ENCODE measurements around the gene TMCC1.
"Not testable (repeated sequence)": the region's sequence is repeated elsewhere in the genome, so short reads cannot be mapped to it uniquely, and the experiment has no call there.

The TMCC1 gene

GRCh38 chr3:129620828-129621559 is 272.5 kb downstream of the TMCC1 start:
- DNase-seq, result no peak

DNA sequence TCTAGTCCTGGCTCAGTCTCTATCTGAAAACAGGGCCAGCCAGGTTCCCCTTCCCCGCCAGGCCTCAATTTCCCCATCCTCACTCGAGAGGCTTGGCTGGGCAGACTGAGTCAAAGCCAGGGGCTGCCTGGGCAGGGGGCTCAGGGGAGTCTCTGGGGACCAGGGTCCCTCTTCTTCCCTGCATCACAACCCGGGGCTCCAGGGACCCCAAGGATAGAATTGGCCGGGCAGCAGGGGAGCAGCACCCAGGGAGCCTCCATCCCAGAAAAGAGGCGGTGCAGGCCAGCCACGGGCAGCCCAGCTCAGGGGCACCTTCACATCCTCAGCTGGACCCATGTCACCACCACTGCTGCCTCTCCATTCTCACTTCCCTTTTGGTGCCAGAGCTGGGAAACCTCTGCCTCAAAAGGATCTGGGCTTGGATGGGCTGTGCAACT is 273.8 kb downstream of the TMCC1 start:
- no peak for DNase-seq

GRCh38 chr3:129618901-129619671 is 274.4 kb downstream of the TMCC1 start:
- DNase-seq, result no peak

GRCh38 chr3:129618186-129618820 is 275.2 kb downstream of the TMCC1 start:
- no peak for DNase-seq

DNA sequence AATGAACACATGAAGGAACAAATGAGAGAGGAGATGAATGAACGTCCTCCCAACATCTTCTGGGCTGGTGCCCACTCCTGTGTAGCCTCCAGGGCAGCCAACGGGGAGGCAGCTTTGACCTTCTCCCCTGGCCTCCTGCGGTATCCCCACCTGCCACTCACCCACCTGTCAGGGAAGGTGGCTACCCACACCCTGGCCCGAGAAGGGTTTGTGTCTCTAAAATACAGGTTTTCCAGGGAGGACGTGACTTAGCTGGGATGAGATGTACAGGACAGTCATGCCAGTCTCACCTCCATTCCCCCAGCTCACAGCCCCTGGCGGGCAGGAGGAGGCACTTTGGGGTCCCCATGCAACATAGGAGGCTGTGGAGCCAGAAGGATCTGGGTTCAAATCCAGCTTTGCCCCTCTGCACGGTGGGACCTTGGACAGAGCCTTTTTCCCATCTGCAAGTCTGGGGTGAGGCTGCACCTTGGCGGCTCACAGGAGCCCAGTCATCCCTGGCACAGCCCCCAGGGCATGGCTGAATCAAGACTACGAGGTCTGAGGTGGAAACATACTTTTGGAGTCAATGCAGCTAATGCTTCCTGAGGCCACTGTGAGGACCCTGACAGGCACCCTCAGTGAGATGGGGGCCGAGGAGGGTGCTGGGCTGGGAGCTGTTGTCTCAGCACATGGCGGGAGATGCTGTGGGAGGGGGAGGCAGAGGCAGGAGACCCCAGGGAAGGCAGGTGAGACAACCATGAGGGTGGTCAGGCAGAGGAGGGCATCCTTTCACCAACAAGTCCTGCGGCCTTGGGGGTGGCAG is 275.9 kb downstream of the TMCC1 start:
- DNase-seq, result no peak

DNA sequence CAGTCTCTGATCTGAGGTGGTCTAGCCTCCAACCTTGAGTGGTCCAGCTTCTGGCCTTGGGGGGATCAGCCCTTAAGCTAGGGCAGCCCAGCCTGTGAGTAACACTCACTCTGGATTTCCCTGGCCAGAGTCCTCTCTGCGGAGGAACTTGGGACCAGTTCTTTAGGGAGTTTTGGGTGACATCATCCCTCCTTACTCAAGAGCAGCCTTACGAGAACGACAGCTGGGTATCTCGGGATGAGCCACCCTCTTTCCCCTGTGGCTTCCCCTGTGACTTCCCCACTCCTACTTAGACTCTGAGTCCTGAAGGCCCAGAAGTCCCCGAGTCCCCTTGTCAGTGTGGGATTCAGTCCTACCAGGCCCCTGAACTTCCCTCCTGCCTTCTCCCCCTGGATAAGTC is 276.8 kb downstream of the TMCC1 start:
- DNase-seq, result no peak

GRCh38 chr3:129616291-129616690 is 277.2 kb downstream of the TMCC1 start:
- no peak for DNase-seq

- DNase-seq, result no peak
Measured at GRCh38 chr3:129615751-129616281, 277.7 kb downstream of the TMCC1 start.

GRCh38 chr3:129614927-129615363 is 278.6 kb downstream of the TMCC1 start:
- no peak for DNase-seq

GRCh38 chr3:129614435-129614834 is 279.1 kb downstream of the TMCC1 start:
- no peak for DNase-seq

GRCh38 chr3:129613367-129613740 is 280.2 kb downstream of the TMCC1 start:
- no peak for DNase-seq

DNA sequence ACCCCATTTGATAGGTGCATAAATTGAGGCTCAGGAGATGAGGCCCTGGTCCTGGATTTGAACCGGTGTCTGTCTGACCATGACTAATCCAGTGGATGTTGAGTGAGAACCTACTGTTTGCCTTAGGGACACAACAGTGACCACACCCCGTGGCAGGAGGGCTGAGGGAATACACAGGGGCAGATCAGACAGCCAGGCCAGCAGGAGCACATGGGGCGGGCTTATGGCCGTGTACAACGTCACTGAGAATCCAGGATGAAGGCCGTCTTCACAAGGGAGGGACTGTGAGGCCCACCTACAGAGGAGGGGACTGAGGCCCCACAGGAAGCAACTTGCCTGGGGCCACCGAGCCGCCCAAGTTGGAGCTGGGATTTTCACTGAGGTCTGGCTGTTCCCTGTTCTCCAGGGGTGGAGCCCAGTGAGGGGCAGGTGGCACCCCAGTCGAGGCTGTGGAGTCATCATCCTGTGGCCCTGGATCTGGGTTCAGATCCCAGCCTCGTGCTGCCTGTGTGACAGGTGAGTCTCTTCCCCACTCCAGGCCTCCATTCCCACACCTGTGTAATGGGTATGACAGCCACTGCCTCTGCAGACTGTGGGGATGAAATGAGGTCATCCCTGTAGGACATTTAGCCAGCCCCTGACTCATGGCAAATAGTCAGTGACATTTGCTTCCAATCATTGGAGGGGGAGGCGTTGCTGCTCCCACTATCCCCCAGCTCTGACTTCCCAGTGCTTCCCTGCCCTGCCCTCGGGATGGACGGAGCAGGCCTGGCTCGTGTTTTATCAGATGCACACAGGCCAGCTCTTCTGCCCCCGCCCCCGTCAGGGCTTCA is 280.8 kb downstream of the TMCC1 start:
- no peak for DNase-seq

DNA sequence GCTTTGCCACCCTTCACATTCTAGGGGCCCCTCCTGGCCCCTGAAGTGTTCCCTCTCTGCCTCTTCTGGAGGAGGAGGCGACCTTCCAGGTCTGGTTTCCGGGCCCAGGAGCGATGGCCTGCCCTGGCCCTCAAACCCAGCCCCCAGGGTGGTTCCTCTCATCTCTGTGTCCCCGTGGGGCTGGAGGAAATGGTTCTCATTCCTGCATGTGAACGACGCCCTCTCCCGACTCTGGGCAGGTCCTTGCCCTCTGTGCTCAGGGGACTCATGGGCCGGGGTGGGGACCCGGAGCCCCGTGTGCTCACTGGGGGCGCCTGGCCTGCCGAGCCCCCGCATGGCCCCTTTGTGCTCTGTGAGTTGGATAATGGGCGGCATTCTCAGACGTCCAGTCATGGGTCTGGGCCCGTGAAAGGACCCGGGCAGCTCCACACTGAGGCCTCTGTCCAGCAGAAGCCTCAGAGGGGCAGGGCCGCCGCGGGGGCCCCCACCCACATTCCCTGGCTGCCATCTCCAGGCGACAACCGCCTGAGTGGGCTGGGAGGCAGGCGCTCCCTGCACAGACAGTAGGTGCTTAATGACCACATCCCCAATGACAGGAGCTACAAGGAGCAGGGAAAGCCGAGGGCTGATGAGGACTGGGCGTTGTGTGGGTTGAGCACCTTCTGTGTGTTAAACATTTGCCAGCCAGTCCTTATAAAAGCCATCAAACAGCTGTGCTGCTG is 281.5 kb downstream of the TMCC1 start:
- DNase-seq, result no peak

DNA sequence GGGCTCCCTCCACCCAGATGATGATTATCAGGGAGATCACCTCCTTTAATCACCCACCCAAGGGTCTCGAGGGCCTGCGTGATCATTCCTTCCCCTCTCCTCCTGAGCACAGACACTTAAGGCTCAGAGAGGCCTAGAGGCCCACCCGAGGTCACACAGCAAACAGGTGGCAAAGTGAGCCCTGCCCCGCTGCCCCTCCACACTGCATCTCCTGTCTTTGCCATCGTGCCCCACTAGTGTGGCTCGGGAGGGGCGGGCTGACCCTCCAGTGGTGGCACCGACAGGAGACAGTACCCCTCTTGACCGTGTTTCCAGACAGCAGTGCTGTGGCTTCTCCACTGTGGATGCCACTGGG is 282.1 kb downstream of the TMCC1 start:
- no peak for DNase-seq

- DNase-seq, result not testable (repeated sequence)
Measured at GRCh38 chr3:129610794-129611445, 282.6 kb downstream of the TMCC1 start.

DNA sequence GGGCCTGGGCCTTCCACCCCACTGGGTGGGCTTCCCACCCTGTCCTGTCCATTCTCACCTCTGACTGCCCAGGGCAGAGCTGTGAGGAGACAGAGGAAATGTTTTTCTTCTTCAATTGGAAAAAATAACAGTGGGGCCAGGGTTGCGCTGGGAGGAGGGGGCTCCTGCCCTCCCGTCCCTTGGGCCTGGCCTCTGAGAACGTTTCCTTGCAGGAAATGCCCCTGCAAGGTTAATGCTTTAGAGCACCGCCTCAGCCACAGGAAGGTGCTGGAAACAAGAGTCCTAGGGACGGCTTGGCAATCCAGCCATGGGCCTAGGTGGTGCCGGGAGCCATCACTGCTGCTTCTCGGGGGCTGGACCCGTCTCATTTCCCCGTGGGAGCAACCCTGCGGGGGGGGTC is 283.2 kb downstream of the TMCC1 start:
- DNase-seq, result no peak

GRCh38 chr3:129609591-129610182 is 283.8 kb downstream of the TMCC1 start:
- DNase-seq, result no peak

- DNase-seq, result no peak
Measured at GRCh38 chr3:129608936-129609590, 284.4 kb downstream of the TMCC1 start.

DNA sequence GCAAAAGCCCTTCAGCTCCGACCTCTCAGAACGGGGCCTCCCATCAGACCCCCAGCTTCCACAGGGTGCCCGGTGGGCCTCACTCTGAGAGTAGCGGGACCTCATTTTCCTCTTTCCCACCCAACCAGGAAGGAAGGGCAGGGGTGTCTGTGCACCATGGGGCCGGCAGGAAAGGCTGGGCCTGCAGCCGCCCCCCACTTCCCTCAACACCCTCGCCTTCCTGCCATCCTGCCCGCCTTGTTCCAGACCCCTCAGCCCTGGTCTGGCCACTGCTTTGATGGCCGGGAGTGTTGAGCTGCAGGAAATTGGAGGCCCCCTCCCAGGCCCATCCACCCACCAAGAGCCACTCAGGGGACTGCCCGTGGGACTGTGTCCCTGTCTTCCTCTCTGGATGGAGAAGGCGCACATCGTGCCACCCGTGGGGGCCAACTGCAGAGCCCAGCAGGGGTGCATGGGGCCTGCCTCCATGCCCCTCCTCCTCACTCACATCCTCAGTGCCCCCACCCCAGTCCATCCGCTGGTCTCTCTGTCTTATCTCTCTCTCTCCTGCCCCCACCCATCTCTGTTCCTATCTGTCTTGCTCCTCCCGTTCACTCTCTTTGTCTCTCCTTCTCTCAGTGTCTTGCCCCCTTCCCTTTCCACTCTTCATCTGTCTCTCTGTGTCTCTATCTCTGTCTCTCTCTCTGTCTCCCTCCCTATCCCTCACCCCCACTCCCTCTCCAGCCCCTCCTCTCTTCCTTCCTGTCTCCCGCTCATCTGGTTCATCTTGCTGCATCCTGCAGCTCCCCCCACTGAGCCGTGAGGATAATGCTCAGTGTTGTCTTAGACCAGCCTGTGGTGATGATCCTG is 285.2 kb downstream of the TMCC1 start:
- no peak for DNase-seq

All from activated CD8-positive, alpha-beta memory T cell treated with anti-CD3 and anti-CD28 coated beads, Interleukin-2, amount 50 U/mL, for 4 hours (primary cell).